Natural killer cell (primary cell): Measurements from ENCODE around the gene RAVER2. TPM values are rescaled to one million over a fixed set of nuclear protein-coding genes. Genes with fewer than 3 reads are reported as not detected.

Experiments
- ATAC-seq, 3 donors: fragments of 150-1000 bp in 2 of 3; fragments of 200-7000 bp in 1 of 3; cut with Tn5 transposase; 1 replicate in 1 of 3; 2 replicates in 2 of 3; pipeline ENCODE4 v1.10.0; 2021; ENCODE audit warnings: mild to moderate bottlenecking in 2 of 3, moderate library complexity in 2 of 3
- DNase-seq, 2 donors: peaks; one replicate each; pipeline versions ENCODE4 v3.0.0 to v3.0.0-alpha.2; 2013 to 2021; ENCODE audit warnings: mixed read lengths in 1 of 2
- H3K27ac ChIP-seq: one replicate; pipeline ENCODE4 v1.5.1; 2013; ENCODE audit warnings: mild to moderate bottlenecking, low read length
- H3K27me3 ChIP-seq: one replicate; pipeline ENCODE4 v1.6.1; 2013; ENCODE audit warnings: low read length; ENCODE audit not compliant: control insufficient read depth, insufficient read depth
- H3K36me3 ChIP-seq: one replicate; pipeline ENCODE4 v1.6.1; 2013; ENCODE audit warnings: low read length; ENCODE audit not compliant: control insufficient read depth, insufficient read depth
- H3K4me1 ChIP-seq: one replicate; pipeline ENCODE4 v1.6.1; 2013; ENCODE audit warnings: low read length; ENCODE audit not compliant: control insufficient read depth, insufficient read depth
- H3K4me3 ChIP-seq: one replicate; pipeline ENCODE4 v1.5.1; 2013; ENCODE audit warnings: low read length
- H3K9me3 ChIP-seq: one replicate; pipeline ENCODE4 v1.6.1; 2013; ENCODE audit warnings: low read length; ENCODE audit not compliant: control insufficient read depth, insufficient read depth
- H3K27ac Mint-ChIP-seq, 2 donors: one replicate each; pipeline ENCODE4 v1.8.0; 2022; ENCODE audit warnings: mild to moderate bottlenecking in 2 of 2, mixed read lengths in 2 of 2, moderate library complexity in 1 of 2
- H3K27me3 Mint-ChIP-seq, 2 donors: one replicate each; pipeline ENCODE4 v1.8.0; 2022; ENCODE audit warnings: low read depth in 2 of 2, mixed read lengths in 2 of 2
- H3K36me3 Mint-ChIP-seq: one replicate; pipeline ENCODE4 v1.8.0; 2022; ENCODE audit warnings: mixed read lengths
- H3K4me1 Mint-ChIP-seq, 2 donors: one replicate each; pipeline ENCODE4 v1.8.0; 2022; ENCODE audit warnings: mixed read lengths in 2 of 2
- H3K4me3 Mint-ChIP-seq: one replicate; pipeline ENCODE4 v1.8.0; 2022; ENCODE audit warnings: mild to moderate bottlenecking, moderate library complexity, mixed read lengths
- H3K9me3 Mint-ChIP-seq, 2 donors: one replicate each; pipeline ENCODE4 v1.8.0; 2022; ENCODE audit warnings: mixed read lengths in 2 of 2
- CTCF ChIP-seq: fragments of 200-600 bp; IDR thresholded peaks from one replicate; pipeline ENCODE4 v1.8.0; 2022; ENCODE audit warnings: antibody characterized with exemption
- WGBS: methylation state at CpG from one replicate; pipeline ENCODE4 v1.1.7; 2013; ENCODE audit warnings: missing lambda C conversion rate; ENCODE audit not compliant: insufficient coverage; 5-methylcytosine and 5-hydroxymethylcytosine counted together
- intact Hi-C: fragments of 100-400 bp; cut with micrococcal nuclease; formaldehyde crosslinking; loops from one replicate; pipeline ENCODE4 v1.14.2; 2022
- total RNA-seq, 4 donors: library from RNA; stranded (reverse); fragments of 120-200 nt in 1 of 4; gene quantifications; one replicate each; pipeline versions ENCODE4 v1.2.3 to v1.2.4, GENCODE V29; 2013 to 2022

The RAVER2 gene
- total RNA-seq, 3 donors from 2014 or later (not counting 1 experiment from before 2014, with no cell fraction given) = 0.82 to 1.4 (median 1.2) TPM

DNA sequence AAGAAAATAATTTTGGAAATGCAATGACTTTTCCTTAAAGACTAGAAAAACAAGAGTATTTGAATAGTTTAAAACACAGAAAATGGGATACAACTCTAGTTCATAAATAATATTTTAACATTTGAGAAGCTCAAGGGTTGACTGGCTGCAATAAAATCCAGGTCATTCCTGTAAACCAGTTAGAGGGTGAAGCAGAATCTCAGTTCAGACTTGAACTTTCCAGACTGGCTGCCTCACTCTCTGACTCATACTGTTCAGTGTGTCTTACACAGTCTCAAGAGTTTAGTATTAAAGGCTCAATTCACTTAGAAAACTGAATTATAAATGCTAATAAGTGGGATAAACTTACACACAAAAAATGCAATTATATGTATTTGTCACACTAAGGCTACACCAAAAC lies 89.9 kb downstream of the RAVER2 start:
- intact Hi-C loops = no loop called here
- Histone ChIP-seq H3K4me1 (no peaks in the 10 kb centered on the region), H3K27ac (no peak overlapping the region), H3K4me3 (no peak overlapping the region), H3K27me3 (no peaks in the 10 kb centered on the region), H3K9me3 (no peaks in the 10 kb centered on the region), H3K36me3 (peaks cover 88% of the 10 kb centered on the region)
- H3K27me3 Mint-ChIP-seq = no peaks in the 10 kb centered on the region
- H3K4me3 Mint-ChIP-seq = no peak overlapping the region
- H3K36me3 Mint-ChIP-seq = peaks cover 31% of the 10 kb centered on the region
- no peak for ATAC-seq
- TF ChIP-seq CTCF = no peak
- H3K27ac Mint-ChIP-seq = peak overlapping the region; percentile 31 to 62
- DNase-seq = no peak
- peaks cover 6 to 12% of the 10 kb centered on the region in 2 donors for H3K4me1 Mint-ChIP-seq
- H3K9me3 Mint-ChIP-seq = no peaks in the 10 kb centered on the region

DNA sequence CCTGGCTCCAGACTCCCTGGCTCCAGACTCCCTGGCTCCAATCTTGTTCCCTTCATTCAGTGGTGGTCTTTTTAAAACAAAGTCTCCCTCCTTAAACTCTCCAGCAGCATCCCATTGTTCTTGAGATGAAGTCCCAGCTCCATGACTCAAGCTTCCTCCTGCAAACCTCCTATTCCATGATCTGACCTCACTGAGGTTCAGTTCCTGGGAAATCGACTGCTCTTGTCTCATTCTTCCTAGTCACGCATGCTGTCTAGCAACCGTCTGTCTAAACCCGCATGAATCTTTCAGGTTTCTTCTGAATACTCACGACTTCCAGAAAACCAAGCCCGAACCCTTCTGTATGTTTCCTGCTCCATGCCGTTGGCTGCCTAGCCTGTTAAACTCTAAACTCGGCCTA lies 91.9 kb downstream of the RAVER2 start:
- no peak overlapping the region for H3K4me3 Mint-ChIP-seq
- DNase-seq = no peak
- no peak for TF ChIP-seq CTCF
- intact Hi-C loops = no loop called here
- Histone ChIP-seq H3K27ac (no peak overlapping the region), H3K9me3 (no peaks in the 10 kb centered on the region), H3K36me3 (peaks cover 95% of the 10 kb centered on the region), H3K4me3 (no peak overlapping the region), H3K27me3 (no peaks in the 10 kb centered on the region), H3K4me1 (no peaks in the 10 kb centered on the region)
- H3K27ac Mint-ChIP-seq = peak overlapping the region; percentile 8 to 63
- no peaks in the 10 kb centered on the region for H3K27me3 Mint-ChIP-seq
- peaks cover 44% of the 10 kb centered on the region for H3K36me3 Mint-ChIP-seq
- no peaks in the 10 kb centered on the region for H3K9me3 Mint-ChIP-seq
- H3K4me1 Mint-ChIP-seq = peaks cover 5 to 7% of the 10 kb centered on the region in 2 donors
- 97% methylated on average over 8 of the region's 8 CpGs for WGBS
- no peak for ATAC-seq

DNA sequence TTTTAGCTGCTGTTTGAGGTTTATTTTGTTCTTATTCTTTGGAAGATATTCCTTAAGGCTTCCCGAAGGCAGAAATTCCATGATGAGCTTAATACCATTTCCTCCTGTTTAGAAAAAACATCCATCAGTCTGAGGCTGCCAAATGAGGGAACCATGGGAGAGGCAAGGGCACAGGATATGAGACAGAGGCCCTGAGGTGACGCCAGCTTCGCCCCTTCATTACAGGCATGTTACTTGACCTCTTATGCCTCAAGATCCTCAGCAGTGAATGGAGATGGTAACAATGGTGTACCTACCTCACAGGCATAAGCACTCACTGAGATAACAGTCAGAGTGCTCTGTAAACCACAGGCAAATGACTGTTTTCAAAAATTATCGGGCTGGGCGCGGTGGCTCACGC lies 93.6 kb downstream of the RAVER2 start:
- Mint-ChIP-seq H3K4me1 (peaks cover 0 to 7% of the 10 kb centered on the region in 2 donors), H3K9me3 (no peaks in the 10 kb centered on the region), H3K36me3 (peaks cover 45% of the 10 kb centered on the region), H3K27ac (peak overlapping the region; percentile 27 to 64), H3K4me3 (no peak overlapping the region), H3K27me3 (no peaks in the 10 kb centered on the region)
- DNase-seq (no peak), ATAC-seq (no peak)
- no peaks in the 10 kb centered on the region for H3K27me3 ChIP-seq
- no peak overlapping the region for H3K27ac ChIP-seq
- intact Hi-C loops = no loop called here
- no peak for TF ChIP-seq CTCF
- peaks cover 94% of the 10 kb centered on the region for H3K36me3 ChIP-seq
- WGBS = 96% methylated on average over 2 of the region's 7 CpGs
- H3K9me3 ChIP-seq = no peaks in the 10 kb centered on the region
- H3K4me3 ChIP-seq = no peak overlapping the region
- H3K4me1 ChIP-seq = no peaks in the 10 kb centered on the region

- WGBS = 94% methylated on average over 5 of the region's 5 CpGs
- ATAC-seq (peak in 1 of 3 donors; percentile 12), DNase-seq (no peak)
- Histone ChIP-seq H3K27me3 (no peaks in the 10 kb centered on the region), H3K4me3 (no peak overlapping the region), H3K36me3 (peaks cover 94% of the 10 kb centered on the region), H3K9me3 (no peaks in the 10 kb centered on the region), H3K4me1 (no peaks in the 10 kb centered on the region), H3K27ac (no peak overlapping the region)
- H3K27ac Mint-ChIP-seq = peak overlapping the region; percentile 31 to 64
- intact Hi-C loops = no loop called here
- no peaks in the 10 kb centered on the region for H3K27me3 Mint-ChIP-seq
- TF ChIP-seq CTCF = no peak
- peaks cover 42% of the 10 kb centered on the region for H3K36me3 Mint-ChIP-seq
- no peak overlapping the region for H3K4me3 Mint-ChIP-seq
- peaks cover 0 to 7% of the 10 kb centered on the region in 2 donors for H3K4me1 Mint-ChIP-seq
- H3K9me3 Mint-ChIP-seq = no peaks in the 10 kb centered on the region
Observed at GRCh38 chr1:64839261-64839660, 94.4 kb downstream of the RAVER2 start.
